Activated CD4-positive, CD25-positive, alpha-beta regulatory T cell treated with anti-CD3 and anti-CD28 coated beads, Interleukin-2, amount 50 U/mL, for 72 hours (primary cell): ENCODE measurements around the gene RBFOX2.
"Not testable (repeated sequence)": the region's sequence is repeated elsewhere in the genome, so short reads cannot be mapped to it uniquely, and the experiment has no call there.

Experiments used
- DNase-seq: peaks from one replicate; pipeline ENCODE4 v3.0.0; 2021

Gene RBFOX2, protein sequence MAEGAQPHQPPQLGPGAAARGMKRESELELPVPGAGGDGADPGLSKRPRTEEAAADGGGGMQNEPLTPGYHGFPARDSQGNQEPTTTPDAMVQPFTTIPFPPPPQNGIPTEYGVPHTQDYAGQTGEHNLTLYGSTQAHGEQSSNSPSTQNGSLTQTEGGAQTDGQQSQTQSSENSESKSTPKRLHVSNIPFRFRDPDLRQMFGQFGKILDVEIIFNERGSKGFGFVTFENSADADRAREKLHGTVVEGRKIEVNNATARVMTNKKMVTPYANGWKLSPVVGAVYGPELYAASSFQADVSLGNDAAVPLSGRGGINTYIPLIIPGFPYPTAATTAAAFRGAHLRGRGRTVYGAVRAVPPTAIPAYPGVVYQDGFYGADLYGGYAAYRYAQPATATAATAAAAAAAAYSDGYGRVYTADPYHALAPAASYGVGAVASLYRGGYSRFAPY

GRCh38 chr22:36028646-36029405 is at the start of gene RBFOX2:
Gene RBFOX2 (minus strand): TSS chr22:36028824. CDS start chr22:36028425, 399 bp downstream.
- DNase-seq = peak; percentile 61

- no peak for DNase-seq
These were observed 48.6 kb upstream of the RBFOX2 start for GRCh38 chr22:36077271-36077670.

DNA sequence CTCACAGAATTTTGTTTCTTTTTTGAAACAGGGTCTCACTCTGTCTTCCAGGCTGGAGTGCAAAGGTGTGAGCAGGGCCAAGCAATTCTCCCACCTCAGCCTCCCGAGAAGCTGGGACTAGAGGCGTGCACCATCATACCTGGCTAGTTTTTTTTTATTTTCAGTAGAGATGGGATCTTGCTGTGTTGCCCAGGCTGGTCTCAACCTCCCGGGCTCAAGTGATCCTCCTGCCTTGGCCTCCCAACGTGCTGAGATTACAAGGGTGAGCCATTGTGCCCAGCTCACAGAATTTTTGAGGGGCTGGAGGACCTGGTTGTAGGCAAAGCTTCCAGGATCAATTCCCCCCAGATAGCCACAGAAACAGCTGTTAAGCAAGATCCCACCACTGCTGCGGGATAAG is 47.1 kb upstream of the RBFOX2 start:
- no peak for DNase-seq

GRCh38 chr22:36075230-36075629 is 46.6 kb upstream of the RBFOX2 start:
- no peak for DNase-seq

GRCh38 chr22:36073476-36073875 is 44.9 kb upstream of the RBFOX2 start:
- DNase-seq = no peak

- not testable (repeated sequence) for DNase-seq
These were observed 42.0 kb upstream of the RBFOX2 start for GRCh38 chr22:36070645-36071044.

DNA sequence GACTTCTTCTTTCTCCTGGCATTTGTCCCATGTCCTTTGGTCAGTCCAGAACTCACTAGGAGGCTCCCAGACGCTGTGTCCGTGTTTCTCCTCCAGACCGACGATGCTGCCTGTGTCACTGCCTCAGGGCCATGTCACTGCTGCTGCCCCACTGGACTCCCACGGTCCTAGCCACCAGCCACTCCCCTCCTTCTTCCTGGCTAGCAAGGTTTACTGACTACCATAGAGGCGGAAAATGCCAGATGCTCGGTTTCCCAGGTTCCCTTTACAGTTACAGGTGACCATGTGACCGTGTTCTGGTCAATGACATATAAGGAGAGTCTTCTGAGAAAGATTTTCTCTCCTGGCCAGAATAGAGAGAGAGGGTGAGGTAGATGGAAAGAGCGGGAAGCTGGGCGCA is 40.7 kb upstream of the RBFOX2 start:
- no peak for DNase-seq

DNA sequence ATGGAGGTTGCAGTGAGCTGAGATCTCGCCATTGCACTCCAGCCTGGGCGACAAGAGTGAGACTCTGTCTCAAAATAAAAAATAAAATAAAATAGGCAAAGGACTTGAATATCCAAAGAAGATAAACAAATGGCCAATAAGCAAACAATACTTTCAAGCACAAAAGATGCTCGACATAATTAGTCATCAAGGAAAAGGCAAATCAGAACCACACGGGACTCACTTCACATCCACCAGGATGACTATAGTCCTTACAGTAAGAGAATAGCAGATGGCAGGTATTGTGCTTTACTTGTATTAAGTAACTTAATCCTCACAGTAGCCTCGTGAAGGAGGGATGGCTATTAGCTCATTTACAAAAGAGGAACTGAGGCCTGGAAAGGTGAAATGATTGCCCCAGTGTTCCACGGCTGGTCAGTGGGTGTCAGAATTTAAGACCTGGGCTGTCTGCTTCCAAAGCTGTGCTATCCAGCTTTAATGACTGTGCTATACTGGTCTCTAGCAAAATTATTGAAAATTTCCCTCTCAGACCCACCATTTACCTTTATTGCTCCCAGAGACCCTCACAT is 40.2 kb upstream of the RBFOX2 start:
- DNase-seq = no peak

- DNase-seq = no peak
These were observed 38.6 kb upstream of the RBFOX2 start for GRCh38 chr22:36067235-36067558.

GRCh38 chr22:36065775-36066544 is 37.3 kb upstream of the RBFOX2 start:
- DNase-seq = peak; percentile 75

DNA sequence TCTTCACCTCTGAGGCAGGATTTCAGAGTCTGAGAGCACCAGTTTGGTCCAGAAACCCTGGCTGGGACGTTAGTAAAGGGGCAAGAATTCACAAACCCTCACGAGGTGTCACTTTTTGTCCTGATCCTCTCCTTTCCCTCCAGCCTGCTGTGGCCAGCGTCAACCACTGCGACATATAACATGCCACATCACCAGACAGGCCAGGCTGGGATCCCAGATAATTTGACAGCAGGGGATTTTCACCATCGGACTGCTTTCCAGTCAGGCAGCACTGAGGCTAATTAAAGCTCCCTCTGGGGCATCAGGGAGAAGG is 36.8 kb upstream of the RBFOX2 start:
- DNase-seq = no peak

- no peak for DNase-seq
These were observed 35.7 kb upstream of the RBFOX2 start for GRCh38 chr22:36064358-36064757.

GRCh38 chr22:36056980-36057379 is 28.4 kb upstream of the RBFOX2 start:
- DNase-seq = no peak

DNA sequence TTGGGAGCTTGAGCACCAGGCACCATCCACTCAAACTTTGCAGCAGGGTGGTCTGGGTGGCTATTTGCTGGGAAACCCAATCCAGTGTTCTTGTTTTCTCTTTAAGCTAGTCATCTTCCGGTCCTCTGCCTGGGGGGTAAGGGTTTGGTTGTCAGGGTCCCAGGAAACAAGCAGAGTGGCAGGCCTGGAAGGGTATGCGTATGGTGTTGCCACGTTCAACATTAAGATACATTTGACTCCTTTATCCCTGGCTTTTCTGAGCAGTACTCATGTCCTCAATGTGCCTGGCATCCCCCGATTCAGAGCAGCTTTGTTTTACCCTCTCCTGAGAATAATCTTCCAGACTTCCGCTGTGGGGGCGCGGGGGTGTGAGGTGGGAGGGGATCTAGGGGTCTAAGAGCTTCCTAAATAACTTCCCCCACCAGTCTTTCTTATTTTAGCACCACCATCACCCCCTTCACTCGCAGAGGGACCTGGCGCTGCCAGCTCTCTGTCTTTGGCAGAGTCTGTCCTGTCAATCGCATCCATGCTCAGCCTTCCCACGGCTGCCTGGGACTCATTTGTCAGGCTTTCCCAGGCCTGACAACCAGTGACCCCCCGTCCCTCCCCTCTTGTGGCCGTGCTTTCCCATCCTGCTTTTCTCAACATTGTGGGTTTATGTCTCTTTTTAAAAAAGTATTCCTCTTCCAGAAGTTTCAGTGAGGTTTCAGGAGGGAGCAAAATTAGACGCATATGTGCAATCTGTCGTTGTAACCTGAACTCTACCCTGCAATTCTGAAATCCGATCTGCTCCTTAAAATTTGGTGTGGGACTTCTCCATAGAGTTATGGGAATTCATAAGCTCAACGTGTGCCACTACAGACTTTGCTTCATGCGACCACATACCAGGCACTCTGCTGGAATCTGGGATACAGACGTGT is 27.0 kb upstream of the RBFOX2 start:
- no peak for DNase-seq

DNA sequence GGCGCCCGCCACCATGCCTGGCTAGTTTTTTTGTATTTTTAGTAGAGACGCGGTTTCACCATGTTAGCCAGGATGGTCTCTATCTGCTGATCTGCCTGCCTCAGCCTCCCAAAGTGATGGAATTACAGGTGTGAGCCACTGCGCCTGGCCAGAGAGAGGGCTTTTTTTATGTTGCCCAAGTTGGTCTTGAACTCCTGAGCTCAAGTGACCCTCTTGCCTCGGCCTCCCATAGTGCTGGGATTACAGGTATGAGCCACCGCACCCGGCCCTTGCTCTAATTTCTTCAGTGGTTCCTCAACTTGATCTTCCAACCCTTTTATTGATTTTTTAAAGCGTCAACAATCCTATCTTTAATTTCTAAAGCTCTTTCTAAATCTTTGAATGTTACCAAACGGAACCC is 25.8 kb upstream of the RBFOX2 start:
- not testable (repeated sequence) for DNase-seq

GRCh38 chr22:36053242-36054147 is 24.9 kb upstream of the RBFOX2 start:
- no peak for DNase-seq

DNA sequence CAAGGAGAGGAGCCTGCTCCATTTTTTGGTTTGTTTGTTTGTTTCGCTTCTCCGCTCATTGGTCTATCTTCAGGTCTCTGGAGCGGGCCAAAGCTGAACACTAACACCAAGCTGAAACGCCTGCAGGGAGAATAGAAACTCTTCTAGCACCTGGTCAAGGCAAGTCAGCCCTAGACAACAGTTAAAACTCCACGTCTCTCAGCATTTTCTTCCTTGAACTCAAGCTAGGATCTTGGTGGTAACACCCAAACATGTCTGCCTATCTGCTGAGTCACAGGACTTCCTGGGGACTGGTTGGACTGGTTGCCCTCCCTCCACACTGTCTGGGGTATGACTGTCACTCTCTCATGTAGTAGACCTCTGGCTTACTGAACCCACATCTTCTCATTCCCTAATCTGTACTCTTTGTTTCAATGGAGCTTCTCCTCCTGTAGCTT is 23.9 kb upstream of the RBFOX2 start:
- DNase-seq = no peak

GRCh38 chr22:36049678-36049997 is 21.0 kb upstream of the RBFOX2 start:
- no peak for DNase-seq

- DNase-seq = no peak
These were observed 20.5 kb upstream of the RBFOX2 start for GRCh38 chr22:36048911-36049677.

- not testable (repeated sequence) for DNase-seq
These were observed 15.9 kb upstream of the RBFOX2 start for GRCh38 chr22:36044517-36044916.
